Measurements from ENCODE around the gene ASAP3. TPM values are rescaled to one million over a fixed set of nuclear protein-coding genes. Genes with fewer than 3 reads are reported as not detected.
A peak's percentile ranks its signal among the peaks of the same experiment; 100 is the strongest.

Gene ASAP3
- total and polyA plus RNA-seq, 2 of the 4 experiments (the other 2 are of a cell fraction) = 18.6 to 18.8 TPM

GRCh38 chr1:23403735-23404486 is 80.1 kb downstream of the ASAP3 start:
- Histone ChIP-seq H4K5ac (ENCODE audit: low read depth, low read length) (peak overlapping the region; percentile 37; the same call in 1 of the 2 replicates), H3K4ac (ENCODE audit: low read depth, low read length) (peak overlapping the region; percentile 80), H3K27me3 (ENCODE audit: control insufficient read depth, insufficient read depth, low read length) (no peaks in the 10 kb centered on the region), H4K8ac (ENCODE audit: low read depth in 2 of 2, low read length in 2 of 2) (peak overlapping the region in 1 of 2 experiments; percentile 81; a peak in 3 of 4 replicates), H3K79me1 (ENCODE audit: low read depth in 1 of 2, low read length in 2 of 2) (0 out of 4 replicates have a peak, but pooled peaks cover 0 to 4% of the 10 kb centered on the region in 2 experiments), H3K27ac (ENCODE audit: insufficient read depth, low read length) (peak overlapping the region; percentile 23), H3K23ac (ENCODE audit: low read depth, low read length) (peak overlapping the region; percentile 80; the same call in 1 of the 2 replicates), H3K4me1 (ENCODE audit: control insufficient read depth, insufficient read depth, low read length) (peaks cover 21% of the 10 kb centered on the region), H3K18ac (ENCODE audit: low read depth, low read length) (peak overlapping the region; percentile 14; the same call in 1 of the 2 replicates), H2BK20ac (ENCODE audit: low read depth, low read length) (peak overlapping the region; percentile 83), H2AK9ac (replicated peaks; ENCODE audit: low read depth, low read length, poor library complexity) (peak overlapping the region; percentile 87), H2AK5ac (ENCODE audit: low read depth, low read length) (peak overlapping the region; percentile 74), H3K4me3 (ENCODE audit: insufficient read depth, low read depth, low read length) (no peak overlapping the region), H3K36me3 (ENCODE audit: control insufficient read depth, insufficient read depth, low read length) (peaks cover 2% of the 10 kb centered on the region; the same call in 1 of the 2 replicates), H3K9me1 (ENCODE audit: insufficient read depth, low read length) (peaks cover 20% of the 10 kb centered on the region), H2BK15ac (ENCODE audit: low read depth, low read length) (peak overlapping the region; percentile 23; the same call in 1 of the 3 replicates), H3K56ac (ENCODE audit: extremely low read depth, insufficient read depth, low read length) (peak overlapping the region; percentile 40), H2BK120ac (ENCODE audit: low read depth, low read length) (peak overlapping the region; percentile 86), H4K20me1 (ENCODE audit: insufficient read depth, low read length) (peaks cover 3% of the 10 kb centered on the region; the same call in 1 of the 2 replicates), H3K4me2 (ENCODE audit: low read depth, low read length) (peak overlapping the region; percentile 63), H4K91ac (ENCODE audit: insufficient read depth, low read depth, low read length) (peak overlapping the region; percentile 61), H3K14ac (replicated peaks; ENCODE audit: low read depth, low read length) (peak overlapping the region; percentile 63), H2AFZ (replicated peaks; ENCODE audit: low read length, poor library complexity) (peak overlapping the region; percentile 89), H3K9ac (ENCODE audit: low read depth, low read length) (no peak overlapping the region), H2BK5ac (ENCODE audit: low read depth, low read length, poor library complexity, severe bottlenecking) (peak overlapping the region; percentile 54), H3K9me3 (ENCODE audit: control insufficient read depth, insufficient read depth, low read length) (no peaks in the 10 kb centered on the region)
- DNase-seq = peak; percentile 89
- BruUV-seq (replicated peaks) = no TSS peak
- 2% methylated on average over 9 of the region's 19 CpGs; no CpG with 5 or more reads in 1 of the 2 experiments for WGBS, 2 experiments (ENCODE audit: extremely low coverage in 2 of 2, insufficient read length in 1 of 2)
- POLR2A ChIA-PET (ENCODE audit: unreplicated experiment) = interaction anchor here (1.0 kb wide), 2 partner anchors 9 to 36 kb away, joined by 4 to 19 read pairs; no protein-coding TSS in a partner anchor
- in situ Hi-C loops (cut with MboI; ENCODE audit: low sequenced_read_pairs) = no loop called here
- CTCF ChIA-PET = interaction anchor here (0.6 to 2.3 kb wide), 14 partner anchors 9 to 426 kb away, joined by 3 to 16 read pairs (median 6); partner anchors contain the start of genes HNRNPR and ZNF436
- intact Hi-C loops (cut with micrococcal nuclease) = loop anchor here (1.0 to 5.0 kb wide), 4 partner anchors 35 to 427 kb away; partner anchors contain the start of genes HNRNPR and ZNF436
- ATAC-seq (ENCODE audit: low read depth) = peak; percentile 89
- dilution Hi-C loops (cut with HindIII; ENCODE audit: low sequenced_read_pairs, unreplicated experiment) = no loop called here
- peak; percentile 85 for TF ChIP-seq SMC3 (IDR thresholded peaks at IDR 0.05; ENCODE audit: low read depth, low read length)
- TF ChIP-seq CTCF (conservative IDR thresholded peaks at IDR 0.05; ENCODE audit: low read depth, low read length) = peak; percentile 89
- TF ChIP-seq BHLHE40 (IDR thresholded peaks at IDR 0.05; ENCODE audit: low read depth, low read length) = peak; percentile 56; the same call in 1 of the 2 replicates
- TF ChIP-seq RAD21 (IDR thresholded peaks at IDR 0.05; ENCODE audit: low read length) = peak; percentile 93
- peak; percentile 61; the same call in 1 of the 2 replicates for TF ChIP-seq MAZ (IDR thresholded peaks at IDR 0.05; ENCODE audit: borderline replicate concordance, low read depth, low read length)
- no peak for TF ChIP-seq USF2 (IDR thresholded peaks at IDR 0.05; ENCODE audit: low read depth, low read length)
- TF ChIP-seq POLR2A (IDR thresholded peaks at IDR 0.05; ENCODE audit: low read depth, low read length) = no peak
